GM21381 (cell line): ENCODE measurements around the gene TRPM5.
"Not testable (repeated sequence)": the region's sequence is repeated elsewhere in the genome, so short reads cannot be mapped to it uniquely, and the experiment has no call there.

ENCODE experiments used
- ATAC-seq: cut with Tn5 transposase; IDR thresholded peaks from one replicate; pipeline ENCODE4 v1.9.1; 2021; ENCODE audit warnings: mild to moderate bottlenecking, moderate library complexity; ENCODE audit not compliant: unreplicated experiment

Gene TRPM5

DNA sequence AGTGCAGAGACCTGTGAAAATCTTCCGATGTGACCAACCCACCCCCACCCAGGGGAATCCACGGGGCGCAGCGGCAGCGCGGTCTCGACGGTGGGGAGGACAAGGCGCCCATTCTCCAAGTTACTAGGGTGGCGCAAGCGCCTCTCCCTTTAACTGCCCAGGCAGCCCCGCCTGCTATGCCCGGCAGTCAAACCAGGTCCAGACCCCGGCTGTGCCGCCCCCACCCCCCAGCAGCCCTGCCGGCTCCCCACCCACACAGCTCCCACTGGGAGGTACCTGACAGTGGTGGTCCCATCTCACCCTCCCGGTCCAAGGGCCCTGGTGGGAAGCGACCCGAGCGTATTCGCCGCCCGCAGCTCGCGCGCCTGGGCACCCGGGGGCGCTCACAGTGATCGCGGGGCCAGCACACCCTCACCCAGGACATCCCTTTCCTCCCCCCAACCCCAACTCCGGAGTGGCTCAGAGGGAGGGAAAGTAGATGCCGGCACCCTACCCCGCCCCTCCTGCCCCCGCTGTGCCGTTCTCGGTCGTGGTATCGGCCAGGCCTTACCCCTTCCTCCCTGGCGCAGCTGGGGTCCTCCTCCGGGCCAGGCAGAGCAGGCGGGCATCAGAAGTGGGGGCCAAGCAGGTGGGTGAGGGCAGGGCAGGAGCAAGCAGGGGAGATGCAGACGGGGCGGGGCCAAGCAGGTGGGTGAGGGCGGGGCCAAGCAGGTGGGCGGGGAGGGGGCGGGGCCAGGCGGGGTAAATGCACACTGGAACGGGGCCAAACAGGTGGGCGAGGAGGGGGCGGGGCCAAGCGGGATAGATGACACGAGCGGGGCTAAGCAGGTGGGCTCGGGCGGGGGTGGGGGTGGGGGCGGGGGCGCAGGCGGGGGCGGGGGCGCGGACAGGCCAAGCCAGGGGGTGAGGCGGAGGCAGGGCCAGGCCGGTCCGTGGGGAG lies at the start of gene TRPM5:
Gene TRPM5, minus strand, starts transcription at position 634 of the 940 bp plus-strand sequence. CDS start 21,478 bp downstream, outside the sequence.
- ATAC-seq: no peak

GRCh38 chr11:2489083-2489482 lies 44.8 kb upstream of the TRPM5 start:
- ATAC-seq: no peak

DNA sequence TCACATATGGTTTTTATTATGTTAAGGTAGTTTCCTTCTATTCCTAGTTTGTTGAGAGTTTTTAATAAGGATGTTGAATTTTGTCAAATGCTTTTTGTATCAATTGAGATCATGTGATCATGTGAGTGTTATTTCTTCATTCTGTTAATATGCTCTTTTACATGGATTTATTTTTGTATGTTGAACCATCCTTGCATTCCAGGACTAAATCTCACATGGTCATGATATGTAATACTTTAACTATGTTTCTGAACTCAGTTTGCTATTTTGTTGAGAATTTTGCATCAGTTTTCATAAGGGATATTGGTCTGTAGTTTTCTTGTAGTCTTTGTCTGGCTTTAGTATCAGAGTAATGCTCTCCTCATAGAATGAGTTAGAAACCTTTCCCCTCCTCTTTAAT lies 43.7 kb upstream of the TRPM5 start:
- no peak for ATAC-seq

DNA sequence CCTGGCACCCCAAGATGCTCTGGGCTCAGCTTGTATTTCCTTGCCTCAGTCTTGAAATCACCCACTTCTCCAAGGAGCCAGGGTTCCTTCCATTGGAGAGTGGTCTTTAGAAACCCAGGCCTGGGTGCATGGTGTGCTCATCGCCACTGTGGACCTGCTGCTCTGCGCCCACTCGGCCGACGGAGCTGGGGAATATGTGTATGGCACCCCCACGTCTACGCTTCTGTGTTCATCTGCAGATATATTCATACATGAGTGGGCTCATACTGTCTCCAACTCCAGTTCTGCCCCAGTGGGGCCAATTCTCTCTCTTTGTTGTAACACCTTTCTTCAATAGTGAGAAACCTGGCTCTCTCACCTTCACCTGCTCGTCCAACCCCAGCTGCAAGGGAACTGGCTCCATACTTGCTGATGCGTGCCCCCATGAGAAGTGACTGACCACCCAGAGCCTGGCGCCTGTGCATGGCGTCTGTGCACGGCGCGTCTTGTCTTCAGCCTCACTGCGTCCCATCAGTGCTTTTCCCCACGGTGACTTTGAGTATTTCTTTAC lies 40.3 kb upstream of the TRPM5 start:
- ATAC-seq: no peak

- no peak for ATAC-seq
Measured at GRCh38 chr11:2483426-2483825, 39.1 kb upstream of the TRPM5 start.

DNA sequence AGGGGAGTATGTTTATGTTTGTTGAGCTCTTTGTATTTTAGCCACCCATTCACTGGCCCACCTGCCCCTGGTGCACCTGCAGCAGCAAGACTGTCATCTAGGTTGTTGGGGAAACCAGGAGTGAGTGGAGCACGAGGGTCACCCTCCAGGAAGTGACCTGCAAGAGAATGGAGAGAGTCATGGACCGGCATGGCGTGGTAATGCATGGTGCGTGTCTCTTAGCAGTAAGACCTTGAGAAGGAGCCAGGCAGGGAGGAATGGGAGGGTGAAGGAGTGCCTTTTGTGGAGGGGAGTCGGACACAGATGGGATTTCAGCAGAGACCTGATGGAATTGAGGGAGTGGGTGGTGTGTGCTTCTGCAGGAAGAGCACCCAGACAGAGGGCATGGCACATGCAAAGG lies 38.4 kb upstream of the TRPM5 start:
- no peak for ATAC-seq

DNA sequence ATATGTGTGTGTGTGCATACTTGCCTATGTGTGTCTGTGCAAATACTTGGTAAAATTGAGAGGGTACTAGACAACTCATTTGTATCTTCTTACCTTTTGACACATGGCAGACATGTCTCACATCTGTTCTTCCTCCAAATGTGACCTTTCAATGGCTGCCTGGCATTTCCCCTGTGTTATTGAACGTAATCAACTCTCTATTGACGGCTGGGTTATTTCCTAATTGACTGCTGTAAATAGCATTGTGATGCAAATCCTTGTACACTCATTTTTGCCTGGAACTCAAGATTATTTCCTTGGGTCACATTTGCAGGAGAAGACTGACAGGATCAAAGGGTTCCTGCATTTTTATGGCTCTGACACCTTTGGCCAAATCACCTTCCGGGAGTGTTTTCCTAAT lies 37.9 kb upstream of the TRPM5 start:
- ATAC-seq: no peak

DNA sequence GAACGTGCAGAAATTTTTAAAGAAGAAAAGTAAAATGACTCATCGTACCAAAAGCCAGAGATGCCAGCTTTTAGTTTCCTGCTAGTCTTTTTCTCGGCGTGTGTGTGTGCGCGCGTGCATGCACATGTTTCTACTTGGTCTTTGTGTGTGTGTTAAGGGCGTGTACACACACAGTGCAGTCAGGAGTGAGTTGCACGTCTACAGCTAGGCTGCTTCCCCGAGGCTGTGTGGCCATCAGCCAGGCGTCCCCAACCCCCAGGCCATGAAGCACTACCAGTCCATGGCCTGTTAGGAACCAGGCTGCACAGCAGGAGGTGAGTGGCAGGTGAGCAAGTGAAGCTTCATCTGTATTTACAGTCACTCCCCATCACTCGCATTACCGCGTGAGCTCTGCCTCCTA lies 36.9 kb upstream of the TRPM5 start:
- ATAC-seq: no peak

DNA sequence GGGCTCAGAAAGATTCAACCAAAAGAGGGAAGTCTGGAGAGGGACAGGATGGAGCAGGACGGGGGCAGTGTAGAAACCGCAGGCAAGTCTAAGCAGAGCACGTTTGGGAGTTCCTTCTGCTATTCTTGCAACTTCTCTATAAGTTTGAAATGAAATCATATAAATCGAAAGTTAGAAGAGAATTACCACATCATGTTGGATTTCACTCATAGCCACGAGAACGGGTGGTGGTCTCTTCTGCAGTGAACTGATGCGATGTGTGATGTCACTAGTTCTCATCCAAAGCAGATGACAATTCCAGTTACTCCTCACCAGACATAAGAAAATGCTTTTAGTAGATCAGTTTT lies 36.5 kb upstream of the TRPM5 start:
- no peak for ATAC-seq

- ATAC-seq: not testable (repeated sequence)
Measured at GRCh38 chr11:2480067-2480873, 36.0 kb upstream of the TRPM5 start.

GRCh38 chr11:2477936-2478335 lies 33.6 kb upstream of the TRPM5 start:
- no peak for ATAC-seq

DNA sequence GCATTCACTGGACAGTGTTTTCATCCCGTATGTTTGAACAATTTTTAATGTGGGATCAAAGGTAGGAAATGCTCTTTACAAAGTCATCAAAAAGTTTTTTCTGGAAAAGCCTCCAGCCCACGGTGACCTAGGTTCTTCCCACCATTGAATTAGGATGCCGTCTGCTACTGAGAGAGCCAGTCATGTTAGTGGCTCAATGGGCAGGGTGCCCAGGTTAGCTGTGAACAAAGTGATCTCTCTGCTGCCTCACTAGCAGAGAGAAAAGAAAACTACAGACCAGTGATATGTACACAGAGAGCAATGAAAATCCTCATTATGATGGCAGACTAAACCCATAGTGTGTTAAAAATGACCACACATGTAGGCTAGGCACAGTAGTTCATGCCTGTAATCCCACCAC lies 32.9 kb upstream of the TRPM5 start:
- no peak for ATAC-seq

DNA sequence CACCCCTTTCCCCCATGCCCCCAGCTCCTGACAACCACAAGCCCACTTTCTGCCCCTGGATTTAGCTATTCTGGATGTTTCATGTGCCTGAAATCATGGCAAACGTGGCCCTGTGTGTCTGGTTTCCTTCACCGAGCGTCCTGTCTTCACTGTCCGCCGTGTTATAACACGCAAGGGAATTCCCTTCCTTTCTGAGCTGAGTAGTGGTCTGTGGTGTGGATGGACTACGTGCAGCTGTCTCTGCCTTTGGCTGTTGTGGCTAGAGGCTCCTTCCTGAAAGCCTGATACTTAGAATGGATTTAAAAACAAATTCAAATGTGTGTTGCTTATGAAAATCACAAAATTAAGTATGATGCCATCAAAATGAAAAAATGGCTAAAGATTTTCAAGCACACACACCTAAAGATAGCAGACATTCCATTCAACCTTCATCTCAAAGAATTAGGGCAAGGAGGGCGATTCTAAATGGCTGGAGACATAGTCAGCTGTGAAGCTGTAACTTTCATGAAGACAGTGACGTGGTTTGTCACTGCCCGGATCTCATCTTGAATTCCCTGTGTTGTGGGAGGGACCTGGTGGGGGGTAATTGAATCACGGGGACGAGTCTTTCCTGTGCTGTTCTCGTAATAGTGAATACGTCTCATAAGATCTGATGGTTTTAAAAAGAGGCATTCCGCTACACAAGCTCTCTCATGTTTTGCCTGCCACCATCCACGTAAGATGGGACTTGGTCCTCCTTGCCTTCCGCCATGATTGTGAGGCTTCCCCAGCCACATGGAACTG lies 31.0 kb upstream of the TRPM5 start:
- no peak for ATAC-seq

GRCh38 chr11:2474059-2474901 lies 30.0 kb upstream of the TRPM5 start:
- ATAC-seq: no peak

DNA sequence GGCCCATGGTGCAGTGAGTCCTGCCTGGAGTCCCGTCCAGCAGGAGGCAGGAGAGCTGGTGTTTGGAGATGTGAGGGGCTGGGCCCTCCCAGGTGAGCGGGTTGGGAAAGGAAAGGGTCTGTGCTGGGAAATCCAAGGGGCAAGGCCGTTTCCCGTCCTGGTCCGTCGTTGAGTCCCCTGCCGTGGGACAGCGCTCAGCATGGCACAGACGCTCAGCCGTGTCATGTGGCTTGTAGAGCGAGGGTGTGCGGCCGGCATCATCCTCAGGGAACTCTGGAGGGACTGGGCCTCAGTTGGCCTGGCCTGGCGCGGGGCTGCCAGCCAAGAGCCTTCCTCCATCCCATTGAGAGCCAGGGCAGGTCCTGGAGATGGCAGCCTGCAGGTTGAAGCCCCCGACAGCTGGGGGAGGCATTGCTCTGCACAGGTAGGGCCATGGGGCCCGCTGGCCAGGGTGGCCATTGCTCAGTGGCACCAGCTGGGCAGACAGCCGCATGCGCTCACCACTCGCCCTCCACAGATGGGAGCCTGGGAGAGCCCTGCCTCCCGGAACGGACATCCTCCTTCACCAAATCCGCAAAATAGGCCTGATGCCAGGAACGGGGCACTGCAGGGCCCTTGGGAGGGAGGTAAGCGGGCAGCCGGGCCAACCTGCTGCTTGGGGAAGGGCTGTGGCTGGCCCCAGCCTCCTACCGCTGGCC lies 29.2 kb upstream of the TRPM5 start:
- ATAC-seq: no peak

DNA sequence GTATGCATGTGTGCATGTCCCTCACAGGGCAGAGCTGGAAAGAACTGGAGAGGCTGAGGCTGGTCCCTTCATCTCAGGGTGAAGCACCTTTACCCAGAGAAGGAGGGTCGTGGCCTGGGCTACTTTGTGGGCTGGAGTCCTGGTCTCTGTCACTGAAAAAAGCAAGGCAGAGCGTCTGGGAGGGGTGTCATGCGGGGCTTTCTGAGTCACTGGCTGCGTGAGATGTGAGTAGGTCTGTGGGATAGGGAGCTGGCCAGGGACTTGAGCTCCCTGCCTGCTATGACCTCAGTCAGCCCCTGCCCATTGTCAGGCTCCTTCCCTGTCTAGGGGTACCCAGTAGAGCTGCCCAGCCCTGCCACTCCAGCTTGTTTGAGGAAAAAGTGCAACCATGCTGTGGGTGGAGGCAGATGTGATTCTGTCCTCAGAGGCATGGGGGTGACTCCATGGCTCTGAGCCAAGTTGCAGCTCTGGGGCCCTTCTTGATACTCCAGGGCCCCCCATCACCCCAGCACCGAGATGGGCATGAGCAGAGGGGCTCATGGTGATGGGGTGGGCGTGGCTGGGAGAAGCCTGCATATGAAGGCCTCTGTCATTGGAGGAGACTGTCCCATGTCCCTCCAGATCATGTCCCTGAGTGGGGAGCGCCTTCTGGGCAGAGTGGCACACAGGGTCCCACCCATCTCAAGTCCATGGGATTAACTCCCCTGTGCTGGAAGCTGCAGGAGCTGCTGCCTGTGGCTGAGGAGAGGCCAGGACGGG lies 28.3 kb upstream of the TRPM5 start:
- no peak for ATAC-seq

DNA sequence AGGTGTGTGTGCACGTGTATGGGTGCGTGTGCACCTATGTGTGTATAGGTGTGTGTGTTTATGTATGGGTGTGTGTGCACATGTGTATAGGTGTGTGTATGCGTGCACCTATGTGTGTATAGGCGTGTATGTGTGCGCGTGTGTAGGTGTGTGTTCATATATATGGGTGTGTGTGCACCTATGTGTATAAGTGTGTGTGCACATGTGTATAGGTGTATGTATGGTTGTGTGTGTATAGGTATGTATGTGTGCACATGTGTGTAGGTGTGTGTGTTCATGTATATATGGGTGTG lies 27.4 kb upstream of the TRPM5 start:
- ATAC-seq: no peak

DNA sequence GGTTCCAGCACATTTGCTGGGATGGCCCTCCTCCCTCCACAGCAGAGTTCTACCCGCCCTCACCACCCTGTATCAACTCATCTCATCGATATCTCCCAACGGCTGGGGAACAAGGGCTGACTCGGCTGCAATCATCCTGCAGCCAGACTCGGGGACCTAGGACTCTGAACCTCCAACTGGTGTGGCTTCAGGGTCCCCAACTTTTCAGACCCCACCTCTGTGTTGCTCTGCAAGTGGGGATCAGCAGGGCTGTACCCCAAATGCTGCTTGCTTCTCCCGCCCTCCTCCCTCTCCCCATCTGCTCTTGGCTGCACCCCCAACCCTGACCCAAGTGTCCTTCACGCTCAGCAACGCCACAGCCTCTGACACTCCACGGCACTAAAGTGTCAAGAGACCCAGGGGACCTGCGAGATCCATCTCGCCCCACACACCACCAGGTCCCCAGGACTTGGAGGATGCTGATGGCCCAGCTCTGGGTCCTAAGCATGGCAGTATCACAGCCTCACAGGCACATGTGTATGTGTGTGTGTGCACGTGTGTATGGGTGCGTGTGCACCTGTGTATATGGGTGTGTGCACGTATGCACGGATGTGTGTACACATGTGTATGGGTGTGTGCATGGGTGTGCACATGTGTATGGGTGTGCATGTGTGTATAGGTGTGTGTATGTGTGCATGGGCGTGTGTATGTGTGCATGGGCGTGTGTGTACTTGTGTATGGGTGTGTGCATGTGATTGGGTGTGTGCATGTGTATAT lies 26.9 kb upstream of the TRPM5 start:
- ATAC-seq: no peak
